ENCODE data around the gene ZBP1.
A peak's percentile ranks its signal among the peaks of the same experiment; 100 is the strongest.

ZBP1 gene

DNA sequence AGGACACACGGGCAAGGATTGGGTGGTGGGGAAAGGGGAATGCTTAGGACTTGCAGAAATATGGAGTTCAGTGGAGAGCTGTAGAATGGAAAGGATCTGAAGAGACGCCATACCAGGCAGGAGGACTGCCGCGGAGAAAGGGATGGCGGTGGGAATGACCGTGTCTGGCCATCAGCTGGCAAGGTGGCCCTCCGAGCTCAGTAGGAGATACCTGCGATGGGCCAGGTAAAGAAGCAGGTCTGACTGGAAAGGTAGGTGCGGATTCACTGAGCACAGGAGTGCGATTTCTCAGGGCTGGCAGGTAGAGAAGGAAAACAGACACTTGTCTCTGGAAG, 33.3 kb downstream of the ZBP1 start:
- H3K36me3 ChIP-seq (ENCODE audit: control insufficient read depth in 5 of 5, insufficient read depth in 5 of 5, low read length in 5 of 5), result no peaks in the 10 kb centered on the region
- no peak overlapping the region for H3K4me3 ChIP-seq (ENCODE audit: low read depth in 1 of 5, low read length in 5 of 5)
- no peak overlapping the region for H3K27ac ChIP-seq (ENCODE audit: low read depth, low read length)
- peaks cover 7 to 61% (median 52%) of the 10 kb centered on the region in 5 donors for H3K4me1 ChIP-seq (ENCODE audit: control insufficient read depth in 5 of 5, insufficient read depth in 5 of 5, low read length in 5 of 5)
- H3K27me3 ChIP-seq (ENCODE audit: control insufficient read depth in 5 of 5, insufficient read depth in 4 of 5, low read length in 5 of 5), result peaks cover 0 to 17% (median 0%) of the 10 kb centered on the region in 5 donors
- H3K9me3 ChIP-seq (ENCODE audit: control insufficient read depth in 5 of 5, low read length in 5 of 5), result peaks cover 0 to 11% (median 6%) of the 10 kb centered on the region in 5 donors
- no peak overlapping the region for H3K9ac ChIP-seq (ENCODE audit: low read length in 5 of 5)

DNA sequence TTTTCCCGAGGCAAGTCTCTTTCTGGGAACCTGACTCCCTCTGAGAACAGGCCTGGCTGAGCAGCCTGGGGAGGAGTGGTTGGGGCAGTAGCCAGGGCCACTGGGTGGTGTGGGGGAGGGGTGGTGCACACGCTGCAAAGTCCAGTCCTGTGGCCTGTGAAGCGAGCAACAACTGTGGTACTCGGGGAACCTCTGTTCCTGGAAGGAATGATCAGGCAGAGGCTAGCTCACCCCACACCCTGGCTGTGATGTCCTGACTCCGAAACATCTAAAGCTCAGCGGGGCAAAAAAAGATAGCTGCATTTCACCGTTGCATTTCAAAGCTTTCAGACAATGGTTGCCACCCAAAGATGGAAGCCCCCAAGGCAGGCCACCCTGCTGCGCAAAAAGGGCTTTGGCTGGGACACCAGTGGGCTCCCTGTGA, 33.8 kb downstream of the ZBP1 start:
- Histone ChIP-seq H3K36me3 (ENCODE audit: control insufficient read depth in 5 of 5, insufficient read depth in 5 of 5, low read length in 5 of 5) (no peaks in the 10 kb centered on the region), H3K27me3 (ENCODE audit: control insufficient read depth in 5 of 5, insufficient read depth in 4 of 5, low read length in 5 of 5) (peaks cover 0 to 17% (median 0%) of the 10 kb centered on the region in 5 donors), H3K4me3 (ENCODE audit: low read depth in 1 of 5, low read length in 5 of 5) (no peak overlapping the region), H3K4me1 (ENCODE audit: control insufficient read depth in 5 of 5, insufficient read depth in 5 of 5, low read length in 5 of 5) (peaks cover 10 to 66% (median 56%) of the 10 kb centered on the region in 5 donors), H3K9ac (ENCODE audit: low read length in 5 of 5) (no peak overlapping the region), H3K9me3 (ENCODE audit: control insufficient read depth in 5 of 5, low read length in 5 of 5) (peaks cover 0 to 11% (median 6%) of the 10 kb centered on the region in 5 donors), H3K27ac (ENCODE audit: low read depth, low read length) (no peak overlapping the region)

DNA sequence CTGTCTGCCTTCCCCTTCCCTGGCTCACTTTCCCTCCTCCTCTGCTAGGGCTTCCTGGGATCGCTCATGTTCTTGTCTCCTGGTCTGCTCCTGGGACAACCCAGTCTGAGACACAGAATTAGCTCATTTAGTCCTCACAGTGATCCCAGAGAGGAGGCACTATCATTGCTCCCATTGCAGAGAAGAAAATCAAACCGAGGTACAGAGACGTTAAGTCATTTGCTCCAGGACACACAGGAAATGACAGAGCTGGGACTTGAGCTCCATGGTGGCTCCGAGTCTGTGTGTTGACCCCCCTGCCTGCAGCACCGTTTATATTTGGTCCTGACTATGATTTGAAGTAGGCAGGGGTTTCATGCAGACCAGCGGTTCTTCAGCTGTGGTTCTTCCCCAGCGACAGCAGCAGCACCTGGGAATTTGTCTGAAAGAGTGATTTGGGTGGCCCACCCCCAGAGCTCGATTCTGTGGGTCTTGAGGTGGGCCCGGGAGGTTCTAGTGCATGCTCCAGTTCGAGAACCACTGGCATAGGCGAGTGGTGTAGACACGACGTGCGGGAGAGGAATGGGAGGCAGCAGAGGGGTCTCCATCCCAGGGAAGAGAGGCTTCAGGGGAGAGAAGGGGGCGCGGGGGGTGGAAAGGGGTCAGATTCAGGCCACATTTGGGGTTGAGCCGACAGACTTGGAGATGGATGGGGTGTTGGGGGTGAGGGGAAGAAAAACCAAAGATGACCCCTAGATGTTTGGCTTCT, 34.6 kb downstream of the ZBP1 start:
- peaks cover 10 to 74% (median 64%) of the 10 kb centered on the region in 5 donors for H3K4me1 ChIP-seq (ENCODE audit: control insufficient read depth in 5 of 5, insufficient read depth in 5 of 5, low read length in 5 of 5)
- peaks cover 0 to 11% (median 6%) of the 10 kb centered on the region in 5 donors for H3K9me3 ChIP-seq (ENCODE audit: control insufficient read depth in 5 of 5, low read length in 5 of 5)
- peaks cover 0 to 17% (median 0%) of the 10 kb centered on the region in 5 donors for H3K27me3 ChIP-seq (ENCODE audit: control insufficient read depth in 5 of 5, insufficient read depth in 4 of 5, low read length in 5 of 5)
- no peak overlapping the region for H3K4me3 ChIP-seq (ENCODE audit: low read depth in 1 of 5, low read length in 5 of 5)
- H3K9ac ChIP-seq (ENCODE audit: low read length in 5 of 5), result no peak overlapping the region
- H3K27ac ChIP-seq (ENCODE audit: low read depth, low read length), result no peak overlapping the region
- H3K36me3 ChIP-seq (ENCODE audit: control insufficient read depth in 5 of 5, insufficient read depth in 5 of 5, low read length in 5 of 5), result no peaks in the 10 kb centered on the region

DNA sequence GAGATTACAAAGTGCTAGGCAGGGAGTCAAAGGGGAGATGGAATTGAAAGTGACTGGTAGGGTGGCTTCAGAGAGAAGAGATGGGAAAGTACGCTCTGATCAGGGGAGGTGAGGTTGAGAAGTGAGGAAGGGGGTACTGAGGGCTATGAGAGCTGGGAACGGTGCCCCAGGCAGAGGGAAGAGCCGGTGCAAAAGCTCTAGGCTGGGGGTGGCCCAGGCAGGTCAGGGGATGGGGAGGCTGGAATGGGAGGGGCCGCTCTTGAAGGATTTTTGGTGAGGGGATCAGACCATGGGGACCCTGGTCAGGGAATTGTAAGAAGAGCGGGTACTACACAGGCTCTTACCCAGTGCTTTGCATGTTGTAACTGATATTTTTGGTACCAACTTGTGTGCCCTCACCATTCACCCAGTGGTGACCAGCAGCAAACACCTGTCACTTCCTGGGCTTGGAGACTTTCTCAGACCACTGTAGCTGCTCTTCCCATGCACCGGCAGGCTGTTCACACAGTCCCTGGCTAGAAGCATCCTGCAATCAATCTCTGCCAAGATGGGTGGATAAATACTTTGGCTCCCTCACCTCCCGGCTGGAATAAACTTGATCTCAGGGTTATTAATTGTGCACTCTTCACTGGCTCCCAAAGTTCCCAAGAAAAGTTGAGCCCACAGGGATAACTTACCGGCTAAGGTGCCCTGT, 35.3 kb downstream of the ZBP1 start:
- no peak overlapping the region for H3K4me3 ChIP-seq (ENCODE audit: low read depth in 1 of 5, low read length in 5 of 5)
- peaks cover 0 to 11% (median 6%) of the 10 kb centered on the region in 5 donors for H3K9me3 ChIP-seq (ENCODE audit: control insufficient read depth in 5 of 5, low read length in 5 of 5)
- H3K9ac ChIP-seq (ENCODE audit: low read length in 5 of 5), result no peak overlapping the region
- H3K36me3 ChIP-seq (ENCODE audit: control insufficient read depth in 5 of 5, insufficient read depth in 5 of 5, low read length in 5 of 5), result no peaks in the 10 kb centered on the region
- H3K27me3 ChIP-seq (ENCODE audit: control insufficient read depth in 5 of 5, insufficient read depth in 4 of 5, low read length in 5 of 5), result peaks cover 0 to 17% (median 0%) of the 10 kb centered on the region in 5 donors
- no peak overlapping the region for H3K27ac ChIP-seq (ENCODE audit: low read depth, low read length)
- H3K4me1 ChIP-seq (ENCODE audit: control insufficient read depth in 5 of 5, insufficient read depth in 5 of 5, low read length in 5 of 5), result peaks cover 10 to 74% (median 65%) of the 10 kb centered on the region in 5 donors

DNA sequence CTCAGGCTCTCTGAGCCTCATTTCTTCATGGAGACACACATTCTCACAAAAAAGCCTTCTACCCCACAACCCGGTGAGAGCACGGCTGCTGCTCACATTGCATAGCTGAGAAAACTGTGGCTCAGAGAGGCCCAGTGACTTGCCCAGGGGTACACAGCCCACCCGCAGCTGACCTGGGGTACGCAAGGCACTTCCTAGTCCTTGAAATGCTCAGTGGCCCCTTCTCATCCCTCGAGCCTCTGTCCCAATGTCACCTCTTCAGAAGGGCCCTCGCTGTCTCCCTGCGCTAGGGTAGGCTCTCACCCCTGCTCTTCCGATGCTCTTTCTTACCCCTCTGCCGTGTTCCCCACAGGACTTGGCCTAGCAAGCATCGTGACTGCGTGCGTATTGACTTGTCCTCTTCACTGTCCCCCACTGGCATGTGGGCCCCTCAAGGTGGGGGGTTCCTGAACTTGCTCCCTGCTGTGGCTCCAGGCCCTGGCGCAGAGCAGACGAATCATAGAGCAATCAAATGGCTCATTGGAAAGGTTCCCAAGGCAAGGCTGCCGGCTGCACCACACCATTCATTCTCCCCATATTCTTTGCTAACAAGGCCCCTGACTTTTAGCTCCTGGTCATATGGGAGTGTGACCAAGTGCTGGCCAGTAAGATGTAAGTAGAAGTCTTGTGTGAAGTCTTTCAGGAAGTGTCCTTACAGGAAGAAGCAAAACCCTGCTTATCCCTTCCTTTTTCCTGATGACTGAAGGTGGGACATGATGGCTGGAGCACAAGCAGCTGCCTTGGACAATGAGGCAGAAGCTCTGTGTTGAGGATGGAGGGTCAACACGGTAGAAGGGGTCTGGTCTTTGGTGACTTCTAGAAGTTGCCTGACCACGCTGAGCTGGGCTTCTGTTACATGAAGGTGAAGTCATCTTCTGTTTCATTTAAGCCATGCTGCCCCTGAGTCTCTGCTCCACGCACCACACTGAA, 36.7 kb downstream of the ZBP1 start:
- Histone ChIP-seq H3K9ac (ENCODE audit: low read length in 5 of 5) (peak overlapping the region in 3 of 5 donors; percentile 23 to 38 (median 26)), H3K27ac (ENCODE audit: low read depth, low read length) (peak overlapping the region; percentile 96), H3K36me3 (ENCODE audit: control insufficient read depth in 5 of 5, insufficient read depth in 5 of 5, low read length in 5 of 5) (no peaks in the 10 kb centered on the region), H3K4me3 (ENCODE audit: low read depth in 1 of 5, low read length in 5 of 5) (no peak overlapping the region), H3K27me3 (ENCODE audit: control insufficient read depth in 5 of 5, insufficient read depth in 4 of 5, low read length in 5 of 5) (peaks cover 0 to 20% (median 0%) of the 10 kb centered on the region in 5 donors), H3K4me1 (ENCODE audit: control insufficient read depth in 5 of 5, insufficient read depth in 5 of 5, low read length in 5 of 5) (peaks cover 13 to 77% (median 62%) of the 10 kb centered on the region in 5 donors), H3K9me3 (ENCODE audit: control insufficient read depth in 5 of 5, low read length in 5 of 5) (peaks cover 0 to 11% (median 6%) of the 10 kb centered on the region in 5 donors)

DNA sequence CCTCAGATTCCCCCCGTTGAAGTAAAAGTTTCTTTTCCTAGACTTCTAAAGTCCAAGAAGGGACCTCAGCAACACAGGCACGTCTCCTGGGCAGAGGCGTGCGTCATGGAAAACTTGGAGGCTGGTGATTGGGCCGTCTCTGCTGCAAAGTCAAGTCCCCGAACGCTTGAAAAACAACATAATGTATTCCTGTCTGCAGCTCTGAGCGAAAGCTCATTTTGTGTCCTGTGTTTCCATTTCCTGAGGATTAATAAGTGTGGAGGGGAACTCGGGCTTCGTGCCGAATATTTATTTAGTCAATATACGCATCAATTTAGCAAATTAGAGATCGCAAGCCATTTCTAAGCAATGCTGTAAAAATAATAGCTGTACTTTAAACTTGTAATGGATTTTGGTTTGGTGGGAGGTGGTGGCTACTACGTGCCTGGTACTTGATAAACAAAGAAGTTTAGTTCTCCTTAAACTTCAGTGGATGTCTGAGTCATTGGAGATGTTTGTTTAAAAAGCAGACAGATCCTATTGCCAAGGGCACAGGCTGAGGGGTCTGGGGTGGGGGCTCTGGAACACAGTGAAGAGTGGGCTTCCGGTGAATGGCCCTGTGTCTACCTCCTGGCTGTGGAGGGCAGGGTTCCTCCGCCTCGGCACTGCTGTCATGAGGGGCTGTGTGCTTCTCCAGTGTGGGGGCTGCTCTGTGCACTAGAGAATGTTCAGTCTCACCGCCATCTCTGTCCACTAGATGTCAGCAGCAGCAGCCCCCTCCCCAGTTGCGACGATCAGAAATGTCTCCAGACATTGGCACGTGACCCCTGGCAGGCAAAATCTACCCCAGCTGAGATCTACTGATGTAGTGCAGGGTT, 37.6 kb downstream of the ZBP1 start:
- peaks cover 0 to 7% (median 4%) of the 10 kb centered on the region in 5 donors for H3K9me3 ChIP-seq (ENCODE audit: control insufficient read depth in 5 of 5, low read length in 5 of 5)
- peaks cover 13 to 86% (median 68%) of the 10 kb centered on the region in 5 donors for H3K4me1 ChIP-seq (ENCODE audit: control insufficient read depth in 5 of 5, insufficient read depth in 5 of 5, low read length in 5 of 5)
- H3K4me3 ChIP-seq (ENCODE audit: low read depth in 1 of 5, low read length in 5 of 5), result peak overlapping the region in 1 of 5 donors; percentile 13
- no peaks in the 10 kb centered on the region for H3K36me3 ChIP-seq (ENCODE audit: control insufficient read depth in 5 of 5, insufficient read depth in 5 of 5, low read length in 5 of 5)
- peak overlapping the region in 4 of 5 donors; percentile 36 to 74 (median 45) for H3K9ac ChIP-seq (ENCODE audit: low read length in 5 of 5)
- peak overlapping the region; percentile 96 for H3K27ac ChIP-seq (ENCODE audit: low read depth, low read length)
- peaks cover 0 to 19% (median 0%) of the 10 kb centered on the region in 5 donors for H3K27me3 ChIP-seq (ENCODE audit: control insufficient read depth in 5 of 5, insufficient read depth in 4 of 5, low read length in 5 of 5)

DNA sequence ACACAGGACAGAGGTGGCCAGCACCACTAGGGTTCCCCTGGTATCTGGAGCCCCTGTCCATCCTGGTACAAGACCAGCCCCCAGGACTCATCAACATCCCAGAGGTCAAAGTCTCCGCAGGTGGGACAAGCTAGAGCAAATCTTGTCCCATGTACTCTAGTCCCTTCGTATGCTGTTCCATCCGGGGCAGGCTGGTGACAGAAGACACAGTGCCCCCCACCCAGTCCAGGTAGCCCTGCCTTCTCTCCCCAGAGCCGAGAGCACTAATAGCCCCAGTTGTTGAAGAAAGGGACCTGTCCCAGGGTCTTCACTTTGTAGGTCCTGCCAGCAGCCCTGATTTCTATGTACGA, 38.2 kb downstream of the ZBP1 start:
- peak overlapping the region in 4 of 5 donors; percentile 36 to 74 (median 45) for H3K9ac ChIP-seq (ENCODE audit: low read length in 5 of 5)
- peaks cover 13 to 92% (median 72%) of the 10 kb centered on the region in 5 donors for H3K4me1 ChIP-seq (ENCODE audit: control insufficient read depth in 5 of 5, insufficient read depth in 5 of 5, low read length in 5 of 5)
- peaks cover 0 to 19% (median 0%) of the 10 kb centered on the region in 5 donors for H3K27me3 ChIP-seq (ENCODE audit: control insufficient read depth in 5 of 5, insufficient read depth in 4 of 5, low read length in 5 of 5)
- peaks cover 0 to under 1% (median 0%) of the 10 kb centered on the region in 5 donors for H3K9me3 ChIP-seq (ENCODE audit: control insufficient read depth in 5 of 5, low read length in 5 of 5)
- H3K4me3 ChIP-seq (ENCODE audit: low read depth in 1 of 5, low read length in 5 of 5), result peak overlapping the region in 2 of 5 donors; percentile 20 to 29
- peak overlapping the region; percentile 96 for H3K27ac ChIP-seq (ENCODE audit: low read depth, low read length)
- no peaks in the 10 kb centered on the region for H3K36me3 ChIP-seq (ENCODE audit: control insufficient read depth in 5 of 5, insufficient read depth in 5 of 5, low read length in 5 of 5)

DNA sequence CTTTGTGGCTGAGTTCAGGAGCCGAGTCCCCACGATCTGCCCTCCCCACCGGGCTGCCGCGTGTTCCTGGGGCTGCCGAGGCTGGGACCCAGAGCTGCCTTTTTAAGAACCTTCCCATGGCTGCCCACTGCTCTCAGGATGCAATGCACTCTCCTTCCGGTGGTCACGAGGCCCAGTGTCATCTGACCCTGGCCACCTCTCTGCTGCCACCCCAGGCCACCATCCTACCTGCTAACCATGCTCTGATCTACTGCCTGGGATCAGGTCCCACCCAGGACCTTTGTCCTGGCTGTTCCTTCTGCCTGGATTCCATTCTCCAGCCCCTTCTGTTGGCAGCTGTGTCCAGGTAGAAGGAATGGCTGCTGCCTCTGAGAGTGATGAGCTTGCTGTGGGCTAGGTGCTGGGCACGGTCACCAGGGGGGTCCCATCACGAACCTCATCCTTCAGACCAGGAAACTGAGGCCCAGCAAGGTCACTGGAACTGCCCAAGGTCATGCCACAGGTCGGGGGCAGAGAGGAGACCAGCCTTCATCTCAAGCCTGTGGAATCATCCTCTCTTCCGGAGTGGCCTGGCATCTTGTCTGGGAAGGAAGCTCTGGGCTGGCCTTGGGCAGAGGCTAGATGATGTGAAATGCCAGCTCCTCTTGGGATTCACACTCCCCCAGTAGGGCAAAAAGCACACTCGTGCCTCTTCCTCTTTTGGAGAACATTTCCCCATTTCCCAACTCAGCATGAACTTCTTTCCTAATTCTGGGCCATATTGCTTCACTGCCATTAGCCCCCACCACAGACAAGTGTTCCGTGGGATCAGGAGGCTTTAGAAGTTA, 38.8 kb downstream of the ZBP1 start:
- Histone ChIP-seq H3K4me3 (ENCODE audit: low read depth in 1 of 5, low read length in 5 of 5) (peak overlapping the region in 1 of 5 donors; percentile 20), H3K9ac (ENCODE audit: low read length in 5 of 5) (peak overlapping the region in 4 of 5 donors; percentile 2 to 46 (median 40)), H3K4me1 (ENCODE audit: control insufficient read depth in 5 of 5, insufficient read depth in 5 of 5, low read length in 5 of 5) (peaks cover 13 to 86% (median 71%) of the 10 kb centered on the region in 5 donors), H3K9me3 (ENCODE audit: control insufficient read depth in 5 of 5, low read length in 5 of 5) (no peaks in the 10 kb centered on the region), H3K27ac (ENCODE audit: low read depth, low read length) (peak overlapping the region; percentile 96), H3K36me3 (ENCODE audit: control insufficient read depth in 5 of 5, insufficient read depth in 5 of 5, low read length in 5 of 5) (no peaks in the 10 kb centered on the region), H3K27me3 (ENCODE audit: control insufficient read depth in 5 of 5, insufficient read depth in 4 of 5, low read length in 5 of 5) (peaks cover 0 to 19% (median 0%) of the 10 kb centered on the region in 5 donors)

Data from subcutaneous abdominal adipose tissue (tissue), 5 donors.